Gastrocnemius medialis (tissue), 4 donors: ENCODE data around the gene HNRNPUL1. TPM values are rescaled to one million over a fixed set of nuclear protein-coding genes. Genes with fewer than 3 reads are reported as not detected.

Experiments
- ATAC-seq, 2 donors: fragments of 150-250 bp; one replicate each; pipeline ENCODE4 v1.9.1; 2016
- DNase-seq, 2 donors: peaks; one replicate each; pipeline ENCODE4 v3.0.0-alpha.2; 2019
- H3K27ac ChIP-seq, 4 donors: fragments of 200-600 bp; sonication (generic); 1 replicate in 1 of 4; 2 replicates in 3 of 4; pipeline ENCODE4 v1.5.1; 2016 to 2018; ENCODE audit warnings: mild to moderate bottlenecking in 2 of 4, moderate library complexity in 1 of 4
- H3K27me3 ChIP-seq, 3 donors: fragments of 200-600 bp; sonication (generic) in 2 of 3; 1 replicate in 1 of 3; 2 replicates in 2 of 3; pipeline versions ENCODE4 v1.5.1 to v1.6.0; 2016 to 2019; ENCODE audit warnings: mild to moderate bottlenecking in 1 of 3, moderate library complexity in 1 of 3
- H3K36me3 ChIP-seq, 2 donors: fragments of 200-600 bp; sonication (generic) in 1 of 2; one replicate each; pipeline ENCODE4 v1.5.1; 2017 to 2018
- H3K4me1 ChIP-seq, 2 donors: fragments of 200-600 bp; sonication (generic) in 1 of 2; one replicate each; pipeline ENCODE4 v1.5.1; 2016 to 2017; ENCODE audit warnings: mild to moderate bottlenecking in 2 of 2
- H3K4me3 ChIP-seq, 4 donors: fragments of 200-600 bp; sonication (generic) in 3 of 4; 1 replicate in 1 of 4; 2 replicates in 3 of 4; pipeline ENCODE4 v1.5.1; 2016 to 2019; ENCODE audit warnings: mild to moderate bottlenecking in 2 of 4
- H3K9me3 ChIP-seq, 3 donors: fragments of 200-600 bp; sonication (generic) in 2 of 3; 1 replicate in 1 of 3; 2 replicates in 2 of 3; pipeline ENCODE4 v1.5.1; 2016 to 2019
- POLR2A ChIP-seq, 2 donors: fragments of 450-650 bp; IDR thresholded peaks; one replicate each; pipeline ENCODE4 v1.6.1; 2017; ENCODE audit warnings: antibody characterized with exemption in 2 of 2, mild to moderate bottlenecking in 2 of 2, moderate library complexity in 2 of 2
- in situ Hi-C, 4 donors: fragments of 200-750 bp; cut with MboI; loops; one replicate each; pipeline versions ENCODE4 v1.15.0 to v1.8.0; 2017; ENCODE audit warnings: low sequenced_read_pairs in 4 of 4
- intact Hi-C: fragments of 100-400 bp; cut with DNase I; formaldehyde crosslinking; loops from one replicate; pipeline ENCODE4 v1.15.1; 2023; ENCODE audit warnings: low total_unique reads
- total RNA-seq, 4 donors: library from RNA; depleted of rRNA; stranded (reverse); fragments of >200 nt; gene quantifications; one replicate each; pipeline versions ENCODE4 v1.1.0 to v1.2.3, GENCODE V29; 2016
- TF ChIP-seq, protein P1 (sequence below), 5 experiments: fragments of 450-650 bp in 3 of 5; fragments of 200-600 bp in 2 of 5; sonication (generic) in 2 of 5; IDR thresholded peaks in 4 of 5; conservative IDR thresholded peaks in 1 of 5; 1 replicate in 4 of 5; 2 replicates in 1 of 5; pipeline ENCODE4 v1.5.1; 2016 to 2019; ENCODE audit warnings: antibody characterized with exemption in 5 of 5, mild to moderate bottlenecking in 3 of 5, moderate library complexity in 3 of 5

Gene HNRNPUL1
- total RNA-seq, 4 donors from 2014 or later = 49.5 to 101 (median 92.4) TPM

DNA sequence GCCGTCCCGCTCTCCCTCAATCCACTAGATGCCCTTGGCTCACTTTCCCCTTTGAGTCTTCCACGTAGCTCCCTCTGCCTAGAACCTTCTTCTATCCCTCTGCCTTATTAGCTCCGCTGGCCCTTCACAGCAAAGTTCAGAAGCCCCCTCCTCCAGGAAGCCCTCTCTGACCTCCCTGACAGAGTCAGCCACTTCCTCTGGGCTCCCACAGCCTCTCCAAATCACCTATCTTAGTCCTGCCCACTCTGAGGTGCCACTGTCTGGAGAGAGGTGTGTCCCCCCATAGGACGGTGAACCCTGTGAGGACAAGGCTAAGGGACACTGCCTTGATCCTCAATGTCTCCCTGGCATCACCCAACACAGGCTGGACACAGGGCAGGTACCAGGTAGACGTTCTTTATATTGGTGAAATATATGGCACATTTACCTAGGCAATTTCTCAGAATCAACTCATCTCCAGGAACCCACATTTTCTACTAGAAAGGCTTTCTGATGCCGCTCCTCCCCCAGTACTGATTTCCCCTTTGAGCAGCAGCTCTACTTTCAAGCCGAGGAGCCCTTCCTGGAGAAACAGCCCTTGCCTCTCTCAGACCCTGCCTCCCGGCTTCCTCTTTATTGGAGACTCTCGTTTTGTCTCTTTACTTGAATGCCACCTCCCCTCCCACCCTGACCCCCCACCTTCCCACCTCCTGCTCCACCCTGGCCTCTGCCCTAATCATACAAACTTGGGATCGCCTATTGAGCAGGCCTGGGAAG is 93.0 kb downstream of the HNRNPUL1 start:
- Histone ChIP-seq H3K9me3 (no peaks in the 10 kb centered on the region), H3K27me3 (peaks cover 20 to 26% (median 26%) of the 10 kb centered on the region in 3 donors), H3K27ac (no peak overlapping the region), H3K36me3 (no peaks in the 10 kb centered on the region), H3K4me3 (no peak overlapping the region), H3K4me1 (peaks cover 0 to 19% of the 10 kb centered on the region in 2 donors)
- ATAC-seq (no peak), DNase-seq (no peak)
- in situ Hi-C loops = no loop called here
- intact Hi-C loops = no loop called here
- TF ChIP-seq POLR2A (IDR thresholded peaks at IDR 0.05) = no peak
- TF ChIP-seq, protein P1, sequence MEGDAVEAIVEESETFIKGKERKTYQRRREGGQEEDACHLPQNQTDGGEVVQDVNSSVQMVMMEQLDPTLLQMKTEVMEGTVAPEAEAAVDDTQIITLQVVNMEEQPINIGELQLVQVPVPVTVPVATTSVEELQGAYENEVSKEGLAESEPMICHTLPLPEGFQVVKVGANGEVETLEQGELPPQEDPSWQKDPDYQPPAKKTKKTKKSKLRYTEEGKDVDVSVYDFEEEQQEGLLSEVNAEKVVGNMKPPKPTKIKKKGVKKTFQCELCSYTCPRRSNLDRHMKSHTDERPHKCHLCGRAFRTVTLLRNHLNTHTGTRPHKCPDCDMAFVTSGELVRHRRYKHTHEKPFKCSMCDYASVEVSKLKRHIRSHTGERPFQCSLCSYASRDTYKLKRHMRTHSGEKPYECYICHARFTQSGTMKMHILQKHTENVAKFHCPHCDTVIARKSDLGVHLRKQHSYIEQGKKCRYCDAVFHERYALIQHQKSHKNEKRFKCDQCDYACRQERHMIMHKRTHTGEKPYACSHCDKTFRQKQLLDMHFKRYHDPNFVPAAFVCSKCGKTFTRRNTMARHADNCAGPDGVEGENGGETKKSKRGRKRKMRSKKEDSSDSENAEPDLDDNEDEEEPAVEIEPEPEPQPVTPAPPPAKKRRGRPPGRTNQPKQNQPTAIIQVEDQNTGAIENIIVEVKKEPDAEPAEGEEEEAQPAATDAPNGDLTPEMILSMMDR (IDR thresholded peaks at IDR 0.05 in 4 of 5, conservative IDR thresholded peaks at IDR 0.05 in 1 of 5) = no peak

Other genes starting within 250 kb of the HNRNPUL1 start
- gene CYP2A13, start 175.9 kb upstream of the HNRNPUL1 start, total RNA-seq = not detected
- gene CYP2F1, start 149.9 kb upstream of the HNRNPUL1 start, total RNA-seq = not detected
- under 1 TPM in 2 of 4 donors, not detected in 2; 0.31 to 0.64 TPM for gene CYP2S1, start 71.2 kb upstream of the HNRNPUL1 start, total RNA-seq
- gene AXL, start 45.1 kb upstream of the HNRNPUL1 start, total RNA-seq = 10 to 100 TPM; 17.4 to 49.2 (median 37.4) TPM
- gene CCDC97, start 45.8 kb downstream of the HNRNPUL1 start, total RNA-seq = 10 to 100 TPM in 3 of 4 donors, 1 to 10 TPM in 1; 8.6 to 15.3 (median 15.1) TPM
- 1 to 10 TPM; 1.9 to 5.2 (median 4.9) TPM for gene TGFB1, start 89.5 kb downstream of the HNRNPUL1 start, total RNA-seq
- 1 to 10 TPM; 2.6 to 6.9 (median 4.5) TPM for gene B9D2, start 99.8 kb downstream of the HNRNPUL1 start, total RNA-seq
- 10 to 100 TPM in 1 of 4 donors, 1 to 10 TPM in 3; 1.6 to 13.6 (median 4.7) TPM for gene TMEM91, start 112.2 kb downstream of the HNRNPUL1 start, total RNA-seq
- 10 to 100 TPM; 29.1 to 61.9 (median 40.9) TPM for gene EXOSC5, start 133.0 kb downstream of the HNRNPUL1 start, total RNA-seq
- gene BCKDHA, start 133.4 kb downstream of the HNRNPUL1 start, total RNA-seq = 100 to 1,000 TPM in 1 of 4 donors, 10 to 100 TPM in 3; 80.8 to 115 (median 84.1) TPM
- gene B3GNT8, start 163.0 kb downstream of the HNRNPUL1 start, total RNA-seq = under 1 TPM in 3 of 4 donors, not detected in 1; 0.24 to 0.33 (median 0.33) TPM
- 10 to 100 TPM; 41.0 to 61.0 (median 49.8) TPM for gene DMAC2, start 175.5 kb downstream of the HNRNPUL1 start, total RNA-seq
- not detected for gene ERICH4, start 178.8 kb downstream of the HNRNPUL1 start, total RNA-seq